ENCODE data around the gene SCTR. TPM values are rescaled to one million over a fixed set of nuclear protein-coding genes. Genes with fewer than 3 reads are reported as not detected.

Gene SCTR
- total RNA-seq, 1 donor from 2014 or later, result not detected

GRCh38 chr2:119531292-119531691 lies 7.0 kb upstream of the SCTR start:
- no peak overlapping the region for H3K27ac ChIP-seq
- Mint-ChIP-seq H3K27ac (no peak overlapping the region), H3K27me3 (ENCODE audit: insufficient read depth, low read depth) (peaks cover 7% of the 10 kb centered on the region), H3K4me1 (peaks cover 8% of the 10 kb centered on the region), H3K9me3 (peaks cover 42% of the 10 kb centered on the region), H3K36me3 (peaks cover 9% of the 10 kb centered on the region), H3K4me3 (no peak overlapping the region)
- no peak overlapping the region for H3K4me2 ChIP-seq
- DNase-seq (ENCODE audit: low spot score), result peak; percentile 64
- H4K20me1 ChIP-seq (ENCODE audit: low read depth), result no peaks in the 10 kb centered on the region
- no peaks in the 10 kb centered on the region for H3K36me3 ChIP-seq
- H3K27me3 ChIP-seq, result peaks cover 4% of the 10 kb centered on the region
- no peaks in the 10 kb centered on the region for H3K9me3 ChIP-seq (ENCODE audit: low read depth)
- H3K4me1 ChIP-seq, result no peaks in the 10 kb centered on the region
- H3K79me2 ChIP-seq (ENCODE audit: low read depth), result no peaks in the 10 kb centered on the region
- no peaks in the 10 kb centered on the region for H3F3A ChIP-seq (ENCODE audit: low read depth)
- no peak overlapping the region for H3K4me3 ChIP-seq
- no peak overlapping the region for H3K9ac ChIP-seq
- TF ChIP-seq CTCF (IDR thresholded peaks at IDR 0.05) (peak; percentile 57), EZH2 (IDR thresholded peaks at IDR 0.05) (no peak)
- no peak overlapping the region for H2AFZ ChIP-seq (replicated peaks)

GRCh38 chr2:119527999-119528398 lies 3.7 kb upstream of the SCTR start:
- H3K4me3 Mint-ChIP-seq, result no peak overlapping the region
- no peak overlapping the region for H3K27ac ChIP-seq
- H2AFZ ChIP-seq (replicated peaks), result no peak overlapping the region
- peaks cover 6% of the 10 kb centered on the region for H3K36me3 Mint-ChIP-seq
- no peaks in the 10 kb centered on the region for H3K36me3 ChIP-seq
- peaks cover 30% of the 10 kb centered on the region for H3K27me3 Mint-ChIP-seq (ENCODE audit: insufficient read depth, low read depth)
- DNase-seq (ENCODE audit: low spot score), result no peak
- H3K9me3 ChIP-seq (ENCODE audit: low read depth), result no peaks in the 10 kb centered on the region
- no peak overlapping the region for H3K4me2 ChIP-seq
- H3K4me3 ChIP-seq, result no peak overlapping the region
- no peak for TF ChIP-seq EZH2phosphoT487 (IDR thresholded peaks at IDR 0.05)
- no peaks in the 10 kb centered on the region for H3K79me2 ChIP-seq (ENCODE audit: low read depth)
- no peaks in the 10 kb centered on the region for H3K4me1 ChIP-seq
- H3F3A ChIP-seq (ENCODE audit: low read depth), result no peaks in the 10 kb centered on the region
- H3K9me3 Mint-ChIP-seq, result peaks cover 21% of the 10 kb centered on the region
- H3K9ac ChIP-seq, result no peak overlapping the region
- H3K4me1 Mint-ChIP-seq, result peaks cover 18% of the 10 kb centered on the region
- no peak overlapping the region for H3K27ac Mint-ChIP-seq
- H3K27me3 ChIP-seq, result peaks cover 37% of the 10 kb centered on the region
- H4K20me1 ChIP-seq (ENCODE audit: low read depth), result no peaks in the 10 kb centered on the region

GRCh38 chr2:119525614-119526013 lies 1.3 kb upstream of the SCTR start:
- no peak for DNase-seq (ENCODE audit: low spot score)
- H3K4me3 Mint-ChIP-seq, result no peak overlapping the region
- Histone ChIP-seq H3K9ac (no peak overlapping the region), H3K4me2 (no peak overlapping the region), H3F3A (ENCODE audit: low read depth) (no peaks in the 10 kb centered on the region), H3K4me3 (no peak overlapping the region), H4K20me1 (ENCODE audit: low read depth) (no peaks in the 10 kb centered on the region), H3K27me3 (peaks cover 61% of the 10 kb centered on the region), H2AFZ (replicated peaks) (no peak overlapping the region), H3K36me3 (no peaks in the 10 kb centered on the region), H3K27ac (no peak overlapping the region), H3K79me2 (ENCODE audit: low read depth) (no peaks in the 10 kb centered on the region), H3K9me3 (ENCODE audit: low read depth) (no peaks in the 10 kb centered on the region), H3K4me1 (no peaks in the 10 kb centered on the region)
- H3K27ac Mint-ChIP-seq, result no peak overlapping the region
- peaks cover 44% of the 10 kb centered on the region for H3K27me3 Mint-ChIP-seq (ENCODE audit: insufficient read depth, low read depth)
- no peak for TF ChIP-seq CTCF (IDR thresholded peaks at IDR 0.05)
- no peak for TF ChIP-seq EZH2 (IDR thresholded peaks at IDR 0.05)
- no peak for TF ChIP-seq EZH2phosphoT487 (IDR thresholded peaks at IDR 0.05)
- peaks cover 18% of the 10 kb centered on the region for H3K4me1 Mint-ChIP-seq
- peaks cover 9% of the 10 kb centered on the region for H3K9me3 Mint-ChIP-seq
- H3K36me3 Mint-ChIP-seq, result no peaks in the 10 kb centered on the region

GRCh38 chr2:119523383-119523951 lies 816 bp downstream of the SCTR start:
- Histone ChIP-seq H3K79me2 (ENCODE audit: low read depth) (no peaks in the 10 kb centered on the region), H3K4me3 (peak overlapping the region; percentile 51), H3K27ac (no peak overlapping the region), H3K4me2 (peak overlapping the region; percentile 80), H3F3A (ENCODE audit: low read depth) (no peaks in the 10 kb centered on the region), H3K36me3 (no peaks in the 10 kb centered on the region), H3K9ac (no peak overlapping the region), H3K4me1 (no peaks in the 10 kb centered on the region), H2AFZ (replicated peaks) (peak overlapping the region; percentile 84), H4K20me1 (ENCODE audit: low read depth) (no peaks in the 10 kb centered on the region), H3K9me3 (ENCODE audit: low read depth) (no peaks in the 10 kb centered on the region), H3K27me3 (peaks cover 65% of the 10 kb centered on the region)
- no peaks in the 10 kb centered on the region for H3K36me3 Mint-ChIP-seq
- H3K27me3 Mint-ChIP-seq (ENCODE audit: insufficient read depth, low read depth), result peaks cover 44% of the 10 kb centered on the region
- H3K27ac Mint-ChIP-seq, result no peak overlapping the region
- TF ChIP-seq EZH2phosphoT487 (IDR thresholded peaks at IDR 0.05), result peak; percentile 66
- TF ChIP-seq EZH2 (IDR thresholded peaks at IDR 0.05), result peak; percentile 82
- TF ChIP-seq CTCF (IDR thresholded peaks at IDR 0.05), result no peak
- peak overlapping the region; percentile 80 for H3K4me3 Mint-ChIP-seq
- no peak for DNase-seq (ENCODE audit: low spot score)
- H3K4me1 Mint-ChIP-seq, result peaks cover 18% of the 10 kb centered on the region
- H3K9me3 Mint-ChIP-seq, result peaks cover 7% of the 10 kb centered on the region
